HepG2 (cell line): ENCODE data around the gene CPS1. TPM values are rescaled to one million over a fixed set of nuclear protein-coding genes. Genes with fewer than 3 reads are reported as not detected.

Experiments
- ATAC-seq: fragments of 200-7000 bp; cut with Tn5 transposase; 3 replicates; pipeline ENCODE4 v1.9.1; 2020; ENCODE audit warnings: mild to moderate bottlenecking, moderate library complexity
- BruUV-seq: library from RNA; stranded (reverse); fragments of 400-500 nt; replicated peaks from 2 replicates; lab custom pipeline; 2021; lab: Mats Ljungman, UMichigan
- CTCF ChIA-PET: fragments of 300-600 bp; formaldehyde crosslinking; extraction: SDS; loops from one replicate; lab custom pipeline; 2021; ENCODE audit warnings: low total read pairs, inconsistent platforms, low intra/inter-chr PET ratio; lab: Yijun Ruan, JAX
- POLR2A ChIA-PET: fragments of 350-600 bp; sonication (Branson Sonifier 250); formaldehyde crosslinking; loops from one replicate; lab custom pipeline; 2020; ENCODE audit warnings: antibody characterized with exemption, inconsistent platforms; lab: Yijun Ruan, JAX
- DNase-seq: peaks from one replicate; pipeline ENCODE4 v3.0.0-alpha.2; 2015; ENCODE audit warnings: low spot score
- FAIRE-seq: peaks from 3 replicates; lab custom pipeline; 2011; peaks lifted over from hg19 to GRCh38; lab: Jason Lieb, UNC
- H2AFZ ChIP-seq: one replicate; pipeline ENCODE4 v1.6.1; 2011; ENCODE audit warnings: low read length, inconsistent platforms
- H3K27ac ChIP-seq: fragments of 300-600 bp; 3 replicates; pipeline ENCODE4 v1.8.0; 2011; ENCODE audit warnings: mixed run types, mild to moderate bottlenecking, mixed read lengths, low read length, inconsistent platforms; ENCODE audit not compliant: insufficient read depth; ENCODE audit errors: extremely low read length
- H3K27me3 ChIP-seq, 2 experiments: fragments of 200-600 bp in 1 of 2; 2 replicates in 1 of 2; 3 replicates in 1 of 2; pipeline versions ENCODE4 v1.6.0 to v1.8.0; 2011; ENCODE audit warnings: low read length in 2 of 2, mild to moderate bottlenecking in 2 of 2, moderate library complexity in 2 of 2, inconsistent platforms in 1 of 2; ENCODE audit not compliant: insufficient read depth in 2 of 2, control insufficient read depth in 1 of 2
- H3K36me3 ChIP-seq, 2 experiments: fragments of 200-600 bp in 1 of 2; replicated peaks in 1 of 2; 2 replicates in 1 of 2; 3 replicates in 1 of 2; pipeline versions ENCODE4 v1.5.1 to v1.8.0; 2011; ENCODE audit warnings: low read length in 2 of 2, inconsistent platforms in 1 of 2; ENCODE audit not compliant: insufficient read depth in 2 of 2, control insufficient read depth in 1 of 2
- H3K4me1 ChIP-seq: 2 replicates; pipeline ENCODE4 v1.5.1; 2012; ENCODE audit warnings: low read length, inconsistent platforms; ENCODE audit not compliant: insufficient read depth
- H3K4me2 ChIP-seq: 2 replicates; pipeline ENCODE4 v1.6.0; 2011; ENCODE audit warnings: low read depth, low read length, inconsistent platforms
- H3K4me3 ChIP-seq, 3 experiments: fragments of 200-600 bp in 1 of 3; sonication (generic), shearing (Covaris generic) in 1 of 3; replicated peaks in 1 of 3; 2 replicates each; pipeline ENCODE4 v1.5.1; 2011 to 2016; ENCODE audit warnings: low read length in 3 of 3, inconsistent platforms in 2 of 3, low read depth in 2 of 3, mild to moderate bottlenecking in 2 of 3, control low read depth in 1 of 3, mixed read lengths in 1 of 3; ENCODE audit not compliant: insufficient read depth in 1 of 3
- H3K79me2 ChIP-seq: one replicate; pipeline ENCODE4 v1.6.1; 2011; ENCODE audit warnings: low read length, inconsistent platforms; ENCODE audit not compliant: insufficient read depth
- H3K9ac ChIP-seq: 2 replicates; pipeline ENCODE4 v1.6.0; 2011; ENCODE audit warnings: mild to moderate bottlenecking, low read depth, low read length, inconsistent platforms; ENCODE audit not compliant: insufficient read depth
- H3K9me3 ChIP-seq: 2 replicates; pipeline ENCODE4 v1.5.1; 2012; ENCODE audit warnings: mild to moderate bottlenecking, low read length
- H4K20me1 ChIP-seq: 2 replicates; pipeline ENCODE4 v1.6.0; 2011; ENCODE audit warnings: inconsistent platforms, mild to moderate bottlenecking, low read length, moderate library complexity; ENCODE audit not compliant: insufficient read depth
- CCAR2 ChIP-seq: fragments of 200-400 bp; formaldehyde crosslinking; optimal IDR thresholded peaks from 2 replicates; pipeline ENCODE3; 2018; ENCODE audit warnings: low read depth, mild to moderate bottlenecking, low read length, moderate library complexity
- FOXM1 ChIP-seq: sonication (generic); formaldehyde crosslinking; IDR thresholded peaks from 2 replicates; pipeline ENCODE4 v1.5.0; 2020; ENCODE audit warnings: missing genetic modification reagents
- GLI4 ChIP-seq: sonication (generic); formaldehyde crosslinking; IDR thresholded peaks from 2 replicates; pipeline ENCODE4 v1.5.1; 2020; ENCODE audit warnings: missing genetic modification reagents, mild to moderate bottlenecking, moderate library complexity, borderline replicate concordance
- KMT2A ChIP-seq: sonication (generic); formaldehyde crosslinking; IDR thresholded peaks from 2 replicates; pipeline ENCODE4 v1.4.0; 2020; ENCODE audit warnings: missing genetic modification reagents
- MED1 ChIP-seq: sonication (generic); formaldehyde crosslinking; IDR thresholded peaks from 2 replicates; pipeline ENCODE4 v1.4.0; 2020; ENCODE audit warnings: missing genetic modification reagents
- MLLT10 ChIP-seq: sonication (generic); formaldehyde crosslinking; IDR thresholded peaks from 2 replicates; pipeline ENCODE4 v1.4.0; 2020; ENCODE audit warnings: missing genetic modification reagents
- MYC ChIP-seq: sonication (generic); formaldehyde crosslinking; IDR thresholded peaks from 2 replicates; pipeline ENCODE4 v1.9.0; 2021; ENCODE audit warnings: missing genetic modification reagents, borderline replicate concordance
- NFKB2 ChIP-seq: sonication (generic); formaldehyde crosslinking; IDR thresholded peaks from 2 replicates; pipeline ENCODE4 v1.4.0; 2020; ENCODE audit warnings: missing genetic modification reagents, borderline replicate concordance
- POLR2AphosphoS5 ChIP-seq: IDR thresholded peaks from 2 replicates; pipeline ENCODE4 v1.6.1; 2012; ENCODE audit warnings: low read depth, low read length
- SMAD3 ChIP-seq: sonication (generic); formaldehyde crosslinking; IDR thresholded peaks from 2 replicates; pipeline ENCODE4 v1.4.0; 2020; ENCODE audit warnings: missing genetic modification reagents
- TAF15 ChIP-seq: fragments of 200-400 bp; formaldehyde crosslinking; IDR thresholded peaks from one replicate; pipeline ENCODE4 v1.6.1; 2018; ENCODE audit warnings: mild to moderate bottlenecking, low read depth, low read length; ENCODE audit not compliant: poor library complexity, severe bottlenecking
- ZFX ChIP-seq: sonication (generic); formaldehyde crosslinking; IDR thresholded peaks from 2 replicates; pipeline ENCODE4 v1.4.0; 2020; ENCODE audit warnings: mild to moderate bottlenecking, low read depth, missing genetic modification reagents, moderate library complexity
- ZHX1 ChIP-seq: sonication (generic); formaldehyde crosslinking; IDR thresholded peaks from 2 replicates; pipeline ENCODE4 v1.8.1; 2022; ENCODE audit warnings: low read depth, mild to moderate bottlenecking, missing genetic modification reagents
- ZNF18 ChIP-seq: sonication (generic); formaldehyde crosslinking; IDR thresholded peaks from 2 replicates; pipeline ENCODE4 v1.8.0; 2022; ENCODE audit warnings: mild to moderate bottlenecking, missing genetic modification reagents; ENCODE audit not compliant: insufficient replicate concordance
- ZNF235 ChIP-seq: sonication (generic); formaldehyde crosslinking; IDR thresholded peaks from 2 replicates; pipeline ENCODE4 v1.8.1; 2023; ENCODE audit warnings: mild to moderate bottlenecking, missing genetic modification reagents, borderline replicate concordance
- ZNF274 ChIP-seq: sonication (generic); formaldehyde crosslinking; IDR thresholded peaks from 2 replicates; pipeline ENCODE4 v1.5.1; 2020; ENCODE audit warnings: mild to moderate bottlenecking, missing genetic modification reagents
- WGBS: methylation state at CpG from one replicate; pipeline ENCODE4 v1.1.6; 2017; ENCODE audit warnings: low lambda C conversion rate; 5-methylcytosine and 5-hydroxymethylcytosine counted together
- in situ Hi-C: cut with HindIII; loops from 2 replicates; pipeline ENCODE4 v1.10.0; 2017; ENCODE audit warnings: low pct_unique_long_range_greater_than_20kb; ENCODE audit not compliant: extremely low pct_ligation_motif_present
- intact Hi-C: fragments of 100-400 bp; cut with micrococcal nuclease; formaldehyde crosslinking; loops from one replicate; pipeline ENCODE4 v1.10.0; 2022; ENCODE audit not compliant: unreplicated experiment
- polyA plus RNA-seq, 8 experiments: library from polyadenylated mRNA; depleted of rRNA in 3 of 8; stranded (reverse) in 7 of 8; unstranded in 1 of 8; fragments of >200 nt; fragmentation: Illumina TruSeq in 4 of 8; extraction: Trizol in 4 of 8; gene quantifications; 2 replicates each; pipeline versions ENCODE4 v1.2.1 to v1.2.3, GENCODE V29; 2011 to 2016; ENCODE audit warnings: low read depth in 4 of 8, missing spikeins in 1 of 8, mixed read lengths in 1 of 8; ENCODE audit not compliant: insufficient read depth in 1 of 8
- total RNA-seq, 5 experiments: library from RNA; depleted of rRNA; stranded (reverse); fragments of >200 nt; fragmentation: Illumina TruSeq; extraction: Trizol; gene quantifications; 2 replicates each; pipeline ENCODE4 v1.2.3, GENCODE V29; 2016; ENCODE audit warnings: low read depth in 1 of 5

The CPS1 gene
- total and polyA plus RNA-seq, 2 of the 13 experiments (the other 11 are each of a cell fraction or from before 2014, with no cell fraction given) = 24.4 to 51.7 TPM

GRCh38 chr2:210626849-210627248, 70.5 kb downstream of the CPS1 start:
- Histone ChIP-seq H4K20me1 (no peaks in the 10 kb centered on the region), H3K4me1 (peaks cover 5% of the 10 kb centered on the region; the same call in 1 of the 2 replicates), H3K79me2 (no peaks in the 10 kb centered on the region), H3K27me3 (no peaks in the 10 kb centered on the region), H3K27ac (no peak overlapping the region), H3K36me3 (no peaks in the 10 kb centered on the region), H3K4me3 (no peak overlapping the region), H2AFZ (no peak overlapping the region), H3K9me3 (no peaks in the 10 kb centered on the region), H3K4me2 (no peak overlapping the region), H3K9ac (no peak overlapping the region)
- ChIA-PET POLR2A (no interaction called here), CTCF (no interaction called here)
- 89% methylated on average over 4 of the region's 4 CpGs for WGBS
- no peak for ATAC-seq
- TF ChIP-seq ZNF18 (CRISPR knock-in tag) = no peak
- TF ChIP-seq TAF15 = no peak
- TF ChIP-seq ZHX1 (CRISPR knock-in tag) = no peak
- TF ChIP-seq KMT2A (CRISPR knock-in tag) = no peak
- no peak for TF ChIP-seq CCAR2
- TF ChIP-seq SMAD3 = no peak
- no peak for TF ChIP-seq MLLT10 (CRISPR knock-in tag)
- no peak for TF ChIP-seq ZFX
- TF ChIP-seq GLI4 (CRISPR knock-in tag) = no peak
- TF ChIP-seq ZNF235 (CRISPR knock-in tag) = no peak
- no peak for TF ChIP-seq NFKB2 (CRISPR knock-in tag)
- no peak for TF ChIP-seq MYC (CRISPR knock-in tag)
- no peak for TF ChIP-seq ZNF274 (CRISPR knock-in tag)
- no peak for TF ChIP-seq POLR2AphosphoS5
- TF ChIP-seq FOXM1 (CRISPR knock-in tag) = no peak
- TF ChIP-seq MED1 = no peak
- peak; percentile 3 for DNase-seq
- BruUV-seq = no TSS peak
- FAIRE-seq = no peak
- in situ Hi-C loops = no loop called here
- intact Hi-C loops = no loop called here
